GM12878 (cell line): ENCODE data around the gene SLC25A20. TPM values are rescaled to one million over a fixed set of nuclear protein-coding genes. Genes with fewer than 3 reads are reported as not detected.

Experiments used
- ATAC-seq: fragments of 200-7000 bp; cut with Tn5 transposase; 3 replicates; pipeline ENCODE4 v1.9.1; 2020; ENCODE audit warnings: mild to moderate bottlenecking, moderate library complexity
- BruUV-seq: library from RNA; stranded (reverse); fragments of 400-500 nt; replicated peaks from 2 replicates; lab custom pipeline; 2021; lab: Mats Ljungman, UMichigan
- CTCF ChIA-PET: fragments of 300-600 bp; sonication (Branson Sonifier 250); formaldehyde crosslinking; extraction: SDS; loops from one replicate; lab custom pipeline; 2021; ENCODE audit warnings: inconsistent platforms; lab: Yijun Ruan, JAX
- POLR2A ChIA-PET: fragments of 350-600 bp; formaldehyde crosslinking; extraction: SDS; loops from one replicate; lab custom pipeline; 2021; ENCODE audit warnings: inconsistent platforms; lab: Charles Lee
- RAD21 ChIA-PET: fragments of 300-600 bp; sonication (Branson Sonifier 250); formaldehyde crosslinking; loops from one replicate; lab custom pipeline; 2023; ENCODE audit warnings: antibody characterized with exemption; ENCODE audit not compliant: unreplicated experiment; lab: Charles Lee
- SMC1A ChIA-PET: fragments of 300-600 bp; sonication (Branson Sonifier 250); formaldehyde crosslinking; loops from one replicate; lab custom pipeline; 2023; ENCODE audit not compliant: unreplicated experiment, uncharacterized antibody; lab: Charles Lee
- DNase-seq: peaks from one replicate; pipeline ENCODE4 v3.0.0-alpha.2; 2011; ENCODE audit warnings: low read depth, low spot score
- FAIRE-seq: peaks from 3 replicates; lab custom pipeline; 2011; peaks lifted over from hg19 to GRCh38; lab: Jason Lieb, UNC
- H2AFZ ChIP-seq: 2 replicates; pipeline ENCODE4 v1.6.0; 2011; ENCODE audit warnings: low read depth, low read length, control low read depth; ENCODE audit not compliant: control insufficient read depth
- H3K27ac ChIP-seq: 2 replicates; pipeline ENCODE4 v1.5.1; 2011; ENCODE audit warnings: control low read depth; ENCODE audit not compliant: control insufficient read depth, insufficient read depth
- H3K27me3 ChIP-seq, 2 experiments: replicated peaks in 1 of 2; 2 replicates each; pipeline versions ENCODE4 v1.6.0 to v1.6.1; 2011; ENCODE audit warnings: low read length in 1 of 2; ENCODE audit not compliant: control insufficient read depth in 2 of 2, insufficient read depth in 2 of 2
- H3K36me3 ChIP-seq, 2 experiments: 2 replicates each; pipeline ENCODE4 v1.5.1; 2011; ENCODE audit warnings: low read length in 1 of 2; ENCODE audit not compliant: control insufficient read depth in 2 of 2, insufficient read depth in 2 of 2
- H3K4me1 ChIP-seq: 2 replicates; pipeline ENCODE4 v1.6.1; 2011; ENCODE audit warnings: mild to moderate bottlenecking, low read length, moderate library complexity, mixed read lengths; ENCODE audit not compliant: control insufficient read depth, insufficient read depth
- H3K4me2 ChIP-seq: 2 replicates; pipeline ENCODE4 v1.6.0; 2011; ENCODE audit warnings: control low read depth; ENCODE audit not compliant: control insufficient read depth, insufficient read depth
- H3K4me3 ChIP-seq: fragments of 200-600 bp; sonication (generic); 2 replicates; pipeline ENCODE4 v1.5.1; 2016
- H3K79me2 ChIP-seq: 2 replicates; pipeline ENCODE4 v1.6.0; 2011; ENCODE audit warnings: low read length; ENCODE audit not compliant: control insufficient read depth, insufficient read depth
- H3K9ac ChIP-seq: 2 replicates; pipeline ENCODE4 v1.8.0; 2011; ENCODE audit warnings: low read length, control low read depth, mixed read lengths; ENCODE audit not compliant: control insufficient read depth, insufficient read depth
- H3K9me3 ChIP-seq: replicated peaks from 3 replicates; pipeline ENCODE4 v1.5.1; 2011; ENCODE audit warnings: mild to moderate bottlenecking, low read length; ENCODE audit not compliant: control insufficient read depth, insufficient read depth
- H4K20me1 ChIP-seq: 2 replicates; pipeline ENCODE4 v1.6.0; 2011; ENCODE audit not compliant: control insufficient read depth, insufficient read depth
- BACH1 ChIP-seq: fragments of 450-650 bp; IDR thresholded peaks from 2 replicates; pipeline ENCODE4 v1.6.1; 2017; ENCODE audit warnings: mild to moderate bottlenecking, borderline replicate concordance
- CBFB ChIP-seq: IDR thresholded peaks from 2 replicates; pipeline ENCODE4 v1.6.1; 2016; ENCODE audit warnings: antibody characterized with exemption, low read depth
- CBX3 ChIP-seq: fragments of 200-600 bp; sonication (generic); IDR thresholded peaks from 2 replicates; pipeline ENCODE4 v1.6.1; 2016; ENCODE audit warnings: low read depth, borderline replicate concordance
- ELK1 ChIP-seq: IDR thresholded peaks from 2 replicates; pipeline ENCODE4 v1.6.1; 2012; ENCODE audit warnings: low read depth, low read length, improper control_type of control experiment
- FOS ChIP-seq: IDR thresholded peaks from 3 replicates; pipeline ENCODE4 v1.6.1; 2011; ENCODE audit warnings: borderline replicate concordance; ENCODE audit not compliant: insufficient read length; ENCODE audit errors: extremely low read depth
- FOXM1 ChIP-seq: IDR thresholded peaks from 2 replicates; pipeline ENCODE4 v1.6.1; 2012; ENCODE audit warnings: low read depth, mild to moderate bottlenecking, inconsistent platforms, low read length, moderate library complexity
- MAX ChIP-seq: IDR thresholded peaks from 2 replicates; pipeline ENCODE4 v1.6.1; 2012; ENCODE audit warnings: low read depth, low read length, improper control_type of control experiment
- POLR2AphosphoS5 ChIP-seq: IDR thresholded peaks from 2 replicates; pipeline ENCODE4 v1.6.1; 2011; ENCODE audit warnings: mild to moderate bottlenecking, low read length, inconsistent platforms
- WGBS: methylation state at CpG from one replicate; pipeline ENCODE4 v1.1.6; 2016; ENCODE audit warnings: low lambda C conversion rate; ENCODE audit not compliant: insufficient replicate concordance, insufficient coverage; ENCODE audit errors: missing lambda C conversion rate; 5-methylcytosine and 5-hydroxymethylcytosine counted together
- in situ Hi-C: fragments of 300-500 bp; cut with MboI; formaldehyde crosslinking; loops from 9 replicates; pipeline ENCODE4 v1.14.3; 2018; ENCODE audit warnings: mixed read lengths
- intact Hi-C: fragments of 100-400 bp; cut with micrococcal nuclease; formaldehyde crosslinking; loops from one replicate; pipeline ENCODE4 v1.14.2; 2022; ENCODE audit not compliant: unreplicated experiment
- polyA plus RNA-seq, 11 experiments: library from polyadenylated mRNA; depleted of rRNA in 4 of 11; unstranded in 6 of 11; stranded (reverse) in 5 of 11; fragments of >200 nt; fragmentation: Nextera tagmentation in 4 of 11; fragmentation: Illumina TruSeq in 1 of 11; extraction: Ambion mirVana in 4 of 11; extraction: Trizol in 1 of 11; gene quantifications; 1 replicate in 1 of 11; 2 replicates in 10 of 11; pipeline versions ENCODE4 v1.2.1 to v1.2.3, GENCODE V29; 2011 to 2016; ENCODE audit warnings: inconsistent platforms in 2 of 11, missing spikeins in 2 of 11, low read depth in 1 of 11
- total RNA-seq, 4 experiments: library from RNA; depleted of rRNA in 3 of 4; stranded (reverse); fragments of >200 nt in 3 of 4; fragmentation: Illumina TruSeq in 1 of 4; extraction: Trizol in 1 of 4; gene quantifications; 2 replicates each; pipeline versions ENCODE4 v1.2.1 to v1.2.3, GENCODE V29; 2013 to 2021
- TF ChIP-seq, protein P1 (sequence below): fragments of 450-650 bp; conservative IDR thresholded peaks from 2 replicates; pipeline ENCODE4 v1.6.1; 2017; ENCODE audit warnings: mild to moderate bottlenecking, moderate library complexity

The SLC25A20 gene
- total and polyA plus RNA-seq, 10 of the 15 experiments (the other 5 are each of a cell fraction or from before 2014, with no cell fraction given): 12.9 to 38.6 (median 22.1) TPM

DNA sequence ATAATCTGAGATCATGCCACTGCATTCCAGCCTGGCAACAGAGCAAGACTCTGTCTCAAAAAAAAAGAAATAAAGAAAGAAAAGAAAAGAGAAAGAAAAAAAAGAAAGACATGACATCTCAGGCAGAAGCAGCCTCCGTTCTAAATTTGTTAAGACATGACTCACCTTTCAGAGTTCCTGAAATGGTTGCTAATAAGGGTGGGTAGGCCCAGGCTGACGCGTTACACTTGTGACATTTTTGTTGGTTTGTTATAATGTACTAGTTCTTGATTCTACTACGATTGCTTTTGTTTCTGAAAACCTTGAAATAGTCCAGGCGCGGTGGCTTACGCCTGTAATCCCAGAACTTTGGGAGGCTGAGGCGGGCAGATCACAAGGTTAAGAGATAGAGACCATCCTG, 21.0 kb downstream of the SLC25A20 start:
- ChIA-PET POLR2A (interaction anchor here (1.9 kb wide), 1 partner anchor 20 kb away, joined by 5 read pairs; the partner anchor contains the start of gene SLC25A20), CTCF (no interaction called here), SMC1A (interaction anchor here (1.0 to 1.5 kb wide), 2 partner anchors 10 to 19 kb away, joined by 3 read pairs; no protein-coding TSS in a partner anchor), RAD21 (no interaction called here)
- 69% methylated on average over 8 of the region's 8 CpGs for WGBS
- no peak for TF ChIP-seq FOXM1
- TF ChIP-seq, protein P1, sequence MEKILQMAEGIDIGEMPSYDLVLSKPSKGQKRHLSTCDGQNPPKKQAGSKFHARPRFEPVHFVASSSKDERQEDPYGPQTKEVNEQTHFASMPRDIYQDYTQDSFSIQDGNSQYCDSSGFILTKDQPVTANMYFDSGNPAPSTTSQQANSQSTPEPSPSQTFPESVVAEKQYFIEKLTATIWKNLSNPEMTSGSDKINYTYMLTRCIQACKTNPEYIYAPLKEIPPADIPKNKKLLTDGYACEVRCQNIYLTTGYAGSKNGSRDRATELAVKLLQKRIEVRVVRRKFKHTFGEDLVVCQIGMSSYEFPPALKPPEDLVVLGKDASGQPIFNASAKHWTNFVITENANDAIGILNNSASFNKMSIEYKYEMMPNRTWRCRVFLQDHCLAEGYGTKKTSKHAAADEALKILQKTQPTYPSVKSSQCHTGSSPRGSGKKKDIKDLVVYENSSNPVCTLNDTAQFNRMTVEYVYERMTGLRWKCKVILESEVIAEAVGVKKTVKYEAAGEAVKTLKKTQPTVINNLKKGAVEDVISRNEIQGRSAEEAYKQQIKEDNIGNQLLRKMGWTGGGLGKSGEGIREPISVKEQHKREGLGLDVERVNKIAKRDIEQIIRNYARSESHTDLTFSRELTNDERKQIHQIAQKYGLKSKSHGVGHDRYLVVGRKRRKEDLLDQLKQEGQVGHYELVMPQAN: no peak
- TF ChIP-seq CBFB: no peak
- no peak for TF ChIP-seq FOS
- no peak for TF ChIP-seq POLR2AphosphoS5
- TF ChIP-seq ELK1: no peak
- no peak for TF ChIP-seq BACH1
- TF ChIP-seq CBX3: no peak
- no peak for TF ChIP-seq MAX
- Histone ChIP-seq H3K79me2 (no peaks in the 10 kb centered on the region), H3K27me3 (no peaks in the 10 kb centered on the region), H2AFZ (no peak overlapping the region), H3K4me2 (no peak overlapping the region), H3K36me3 (peaks cover 0 to 3% of the 10 kb centered on the region in 2 experiments; a peak in 1 of 4 replicates), H3K9ac (no peak overlapping the region), H4K20me1 (no peaks in the 10 kb centered on the region), H3K9me3 (no peaks in the 10 kb centered on the region), H3K4me1 (peaks cover 14% of the 10 kb centered on the region), H3K4me3 (no peak overlapping the region), H3K27ac (no peak overlapping the region)
- intact Hi-C loops: no loop called here
- FAIRE-seq (no peak), ATAC-seq (no peak), DNase-seq (no peak)
- in situ Hi-C loops: no loop called here
- BruUV-seq: no TSS peak
